ENCODE data around the gene RIOK2.
"Not testable (repeated sequence)": the region's sequence is repeated elsewhere in the genome, so short reads cannot be mapped to it uniquely, and the experiment has no call there.

Gene RIOK2

DNA sequence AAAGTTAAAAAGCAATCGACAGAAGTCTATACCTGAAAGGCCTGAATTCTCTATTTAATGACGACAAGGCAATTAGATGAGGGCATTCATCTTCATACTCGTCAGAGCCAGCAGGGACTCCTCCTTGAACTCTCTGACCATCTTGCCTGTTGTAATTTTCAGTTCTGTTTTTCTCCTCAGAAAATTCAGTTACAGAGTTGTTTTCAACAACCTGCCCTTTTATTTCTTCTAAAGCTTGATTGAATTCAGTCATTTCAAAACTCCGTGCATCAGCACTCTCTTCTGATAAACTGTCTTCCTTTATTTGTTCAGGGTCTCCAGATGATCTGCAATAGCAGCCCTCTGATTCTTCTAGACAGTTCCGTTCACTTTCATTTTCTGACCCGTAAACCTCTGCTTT lies 15.6 kb downstream of the RIOK2 start:
- DNase-seq (ENCODE audit: low read depth in 2 of 2): no peak

DNA sequence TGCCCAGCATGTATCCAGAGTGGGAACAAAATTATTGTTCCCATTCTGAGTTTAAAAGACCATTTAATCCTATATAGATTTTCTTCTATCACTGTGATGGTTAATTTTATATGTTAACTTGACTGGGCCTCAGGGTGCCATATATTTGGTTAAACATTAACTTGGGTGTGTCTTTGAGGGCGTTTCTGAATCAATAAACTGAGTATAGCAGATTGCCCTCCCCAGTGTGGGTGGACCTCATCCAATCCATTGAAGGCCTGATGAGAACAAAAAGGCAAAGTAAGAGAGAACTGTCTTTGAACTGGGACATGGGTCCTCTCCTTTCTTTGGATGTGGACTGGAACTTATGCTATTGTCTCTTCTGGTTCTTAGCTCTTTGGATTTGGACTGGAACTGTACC lies 17.3 kb downstream of the RIOK2 start:
- no peak for DNase-seq (ENCODE audit: low read depth in 2 of 2)

DNA sequence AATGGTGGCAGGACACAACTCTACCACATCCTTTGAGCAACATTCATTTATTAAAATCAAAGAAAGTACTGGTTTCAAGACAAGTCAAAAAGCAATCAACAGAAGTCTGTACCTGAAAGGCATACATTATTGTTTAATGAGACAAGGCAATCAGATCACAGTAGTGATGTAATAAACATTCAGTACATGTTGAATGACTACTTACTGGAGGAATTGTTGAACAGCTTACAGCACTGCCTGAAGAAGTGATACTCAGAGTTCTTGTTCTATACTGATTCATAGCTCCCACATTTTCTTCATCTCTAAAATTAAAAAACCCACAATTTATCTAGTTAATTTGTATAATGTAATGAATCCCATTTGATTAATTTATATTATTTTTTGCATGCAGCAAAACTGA lies 18.2 kb downstream of the RIOK2 start:
- DNase-seq (ENCODE audit: low read depth in 2 of 2): no peak

DNA sequence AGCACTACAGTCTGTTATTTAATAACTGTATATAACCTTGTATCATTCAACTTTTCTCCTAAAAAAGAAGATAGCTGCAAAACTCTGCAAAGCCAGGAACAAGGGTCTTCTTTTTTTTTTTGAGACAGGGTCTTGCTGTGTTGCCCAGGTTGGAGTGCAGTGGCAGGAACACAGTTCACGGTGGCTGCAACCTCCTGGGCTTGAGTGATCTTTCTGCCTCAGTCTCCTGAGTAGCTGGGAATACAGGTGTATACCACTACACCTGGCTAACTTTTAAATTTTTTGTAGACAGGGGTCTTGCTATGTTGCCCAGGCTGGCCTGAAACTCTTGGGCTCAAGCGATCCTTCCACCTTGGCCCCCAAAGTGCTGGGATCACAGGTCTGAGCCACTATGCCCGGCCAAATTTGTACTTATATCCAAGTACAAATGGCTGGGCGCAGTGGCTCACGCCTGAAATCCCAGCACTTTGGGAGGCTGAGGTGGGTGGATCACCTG lies 19.2 kb downstream of the RIOK2 start:
- DNase-seq (ENCODE audit: low read depth in 2 of 2): no peak

DNA sequence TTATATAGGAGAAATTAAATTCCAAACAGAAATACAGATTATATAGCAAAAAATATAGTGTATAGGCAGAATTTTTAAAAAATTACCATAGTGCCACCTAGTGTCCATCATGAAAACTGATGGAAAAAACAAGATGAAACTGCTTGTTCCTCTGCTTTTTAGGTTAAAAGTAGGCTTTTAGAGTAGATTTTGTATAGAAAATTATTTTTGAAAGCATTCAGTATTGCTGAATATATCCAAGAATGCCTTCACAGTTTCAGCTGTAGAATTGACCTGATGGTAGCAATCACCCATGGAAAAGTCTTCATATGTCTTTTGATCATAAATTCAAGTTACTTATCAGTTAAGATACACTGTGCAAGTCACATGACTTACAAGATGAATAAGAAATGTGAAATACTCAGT lies 19.7 kb downstream of the RIOK2 start:
- no peak for DNase-seq (ENCODE audit: low read depth in 2 of 2)

DNA sequence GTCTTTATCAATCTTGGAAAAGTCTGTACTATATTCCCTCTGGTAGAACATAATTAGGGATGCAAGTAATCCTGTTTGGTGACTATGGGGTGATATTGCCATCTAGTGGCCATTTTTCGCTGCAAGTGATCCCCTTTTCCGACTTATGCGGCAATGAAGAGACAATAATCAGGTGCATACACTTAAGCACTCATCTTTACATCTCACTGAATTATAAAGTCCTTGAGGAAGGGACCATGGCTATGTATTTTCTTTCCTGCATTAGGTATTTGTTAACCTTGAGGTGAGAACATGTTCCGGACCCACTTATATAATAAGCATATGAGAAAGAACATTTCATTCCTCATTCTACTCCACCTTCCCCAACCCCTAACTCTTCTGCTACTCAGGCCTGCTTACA lies 21.0 kb downstream of the RIOK2 start:
- peak; percentile 41 to 42 for DNase-seq (ENCODE audit: low read depth in 2 of 2)

DNA sequence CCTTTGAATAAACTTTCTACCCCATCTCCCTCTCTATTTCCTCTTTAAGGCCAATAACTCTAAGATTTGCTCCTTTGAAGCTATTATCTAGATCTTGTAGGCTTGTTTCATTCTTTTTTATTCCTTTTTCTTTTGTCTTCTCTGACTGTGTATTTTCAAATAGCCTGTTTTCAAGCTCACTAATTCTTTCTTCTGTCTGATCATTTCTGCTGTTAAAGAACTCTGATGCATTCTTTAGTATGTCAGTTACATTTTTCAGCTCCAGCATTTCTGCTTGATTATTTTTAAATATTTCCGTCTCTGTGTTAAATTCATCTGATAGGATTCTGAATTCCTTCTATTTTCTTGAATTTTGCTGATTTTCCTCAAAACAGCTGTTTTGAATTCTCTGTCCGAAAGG lies 25.4 kb downstream of the RIOK2 start:
- no peak for DNase-seq (ENCODE audit: low read depth in 2 of 2)

DNA sequence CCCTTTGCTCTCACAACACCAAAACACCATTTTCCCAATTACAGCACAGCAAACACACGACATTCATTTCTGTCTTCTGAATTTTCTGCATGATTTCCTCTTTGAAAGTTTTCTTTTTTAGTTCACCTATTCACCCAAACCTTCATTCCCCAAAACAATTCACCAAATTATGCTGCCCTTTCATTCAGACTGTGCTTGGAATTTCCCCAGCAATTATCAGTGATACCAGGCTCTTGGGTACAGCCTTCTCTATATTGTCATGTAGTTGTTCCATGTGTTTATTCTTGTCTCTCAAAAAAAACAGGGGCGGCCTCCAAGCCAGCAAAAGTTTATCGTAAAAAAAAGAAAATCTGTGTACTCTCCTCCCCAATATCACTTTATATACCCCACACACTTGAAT lies 31.7 kb downstream of the RIOK2 start:
- no peak for DNase-seq (ENCODE audit: low read depth in 2 of 2)

DNA sequence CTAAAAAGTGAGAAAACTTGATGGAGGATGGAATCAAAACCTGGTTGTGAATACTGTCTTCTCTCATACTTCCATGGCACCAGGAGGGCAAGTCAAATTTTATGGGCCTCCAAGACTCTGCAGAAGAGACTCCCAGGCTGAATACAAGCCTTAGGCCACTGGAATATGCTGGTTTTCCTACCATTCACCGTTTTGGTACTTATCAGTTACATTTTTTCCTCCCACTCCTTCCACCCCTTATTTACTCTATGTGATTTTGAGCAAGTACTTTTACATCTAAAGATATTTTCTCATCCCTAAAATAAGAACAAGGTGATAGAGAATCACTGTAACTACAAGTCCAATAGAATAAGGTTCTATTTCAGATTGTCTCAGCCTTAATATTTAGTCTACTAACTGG lies 32.6 kb downstream of the RIOK2 start:
- DNase-seq (ENCODE audit: low read depth in 2 of 2): no peak

DNA sequence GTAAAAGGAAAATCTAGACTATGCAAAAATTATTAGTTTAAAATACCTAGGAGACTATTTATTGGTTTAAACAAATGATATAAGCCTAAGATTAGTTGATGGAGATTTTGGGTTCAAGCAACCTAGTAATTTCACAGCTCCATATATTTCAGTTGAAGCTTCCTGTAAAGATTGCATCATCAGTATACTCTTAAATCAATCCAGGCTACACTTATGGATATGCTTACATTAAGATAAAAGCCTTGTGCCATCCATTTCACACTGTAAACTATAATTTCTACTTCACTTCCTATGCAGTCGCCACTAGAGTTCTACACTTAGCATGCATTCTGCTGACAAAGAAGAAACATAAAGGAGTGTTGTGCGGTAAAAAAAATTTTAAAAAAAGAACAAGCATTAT lies 33.3 kb downstream of the RIOK2 start:
- DNase-seq (ENCODE audit: low read depth in 2 of 2): no peak

DNA sequence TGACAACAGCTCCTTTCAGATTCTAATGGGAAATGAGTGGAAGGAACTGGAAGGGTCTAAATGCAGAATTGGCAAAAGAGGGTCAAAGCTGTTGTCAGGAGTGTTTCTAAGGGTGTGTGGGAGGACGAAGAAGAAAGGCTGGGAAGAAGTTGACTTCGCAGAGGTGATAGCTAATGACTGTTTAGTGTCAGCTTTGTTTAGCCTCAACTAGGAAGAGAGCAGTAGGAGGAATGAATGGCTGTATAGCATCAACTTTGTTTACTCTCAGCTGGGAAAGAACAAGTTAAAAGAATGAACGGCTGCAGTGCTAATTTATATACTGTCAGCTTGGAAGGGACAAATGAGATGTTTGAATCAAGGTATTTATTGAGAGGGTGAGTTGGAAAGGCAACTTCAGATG lies 34.8 kb downstream of the RIOK2 start:
- no peak for DNase-seq (ENCODE audit: low read depth in 2 of 2)

DNA sequence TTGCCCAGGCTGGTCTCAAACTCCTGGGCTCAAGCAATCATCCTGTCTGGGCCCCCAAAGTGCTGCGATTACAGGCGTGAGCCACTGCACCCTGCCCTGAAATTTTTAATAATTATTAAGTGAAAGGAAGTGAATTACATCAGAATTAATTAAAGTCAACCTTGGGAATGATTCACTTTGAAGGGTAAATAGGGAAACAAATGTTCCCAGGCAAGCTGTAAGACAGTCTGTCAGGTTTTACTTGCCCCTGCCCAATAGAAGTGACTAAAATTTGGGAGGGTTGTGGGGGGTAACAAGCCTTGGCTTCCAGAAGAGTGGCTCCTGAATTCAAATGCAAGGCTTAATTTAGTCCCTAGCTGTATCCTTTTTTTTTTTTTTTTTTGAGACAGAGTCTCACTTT lies 39.3 kb downstream of the RIOK2 start:
- no peak for DNase-seq (ENCODE audit: low read depth in 2 of 2)

DNA sequence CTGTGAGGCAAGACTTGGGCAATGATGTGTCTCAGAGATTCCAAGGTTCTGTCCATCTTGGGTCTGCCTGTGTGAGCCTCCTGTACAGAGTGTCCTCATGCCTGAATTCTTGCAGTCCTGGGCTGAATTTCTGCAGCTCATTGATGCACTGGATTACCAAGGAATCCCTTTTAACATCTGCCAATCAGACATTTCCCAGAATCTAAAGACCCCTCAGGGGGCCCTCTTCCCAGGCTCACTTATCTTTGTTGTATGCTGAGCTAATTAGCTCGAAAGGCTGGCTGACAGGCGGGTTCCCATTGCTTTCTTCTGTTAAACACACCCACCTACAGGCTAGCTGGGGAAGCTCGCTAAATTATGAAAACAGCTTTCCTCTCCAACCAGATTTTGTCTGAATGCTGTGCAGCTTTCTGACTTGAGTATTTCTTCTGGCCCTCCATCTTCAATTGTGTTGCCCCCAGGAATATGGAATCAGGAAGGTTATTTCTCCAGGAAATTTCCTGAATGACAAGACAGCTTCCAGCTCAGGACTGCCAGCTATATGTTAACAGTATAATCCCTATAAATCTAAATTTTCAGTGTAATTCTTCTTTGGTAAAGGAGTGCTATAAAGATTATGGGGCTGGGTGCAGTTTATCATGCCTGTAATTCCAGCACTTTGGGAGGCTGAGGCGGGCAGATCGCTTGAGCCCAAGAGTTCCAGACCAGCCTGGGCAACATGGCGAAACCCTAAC lies 40.4 kb downstream of the RIOK2 start, which contains the start of gene LIX1:
TSS of gene LIX1 (minus strand) at position 91 of the 734 bp plus-strand sequence. CDS start at position 56, 35 bp downstream.
- no peak for DNase-seq (ENCODE audit: low read depth in 2 of 2)

DNA sequence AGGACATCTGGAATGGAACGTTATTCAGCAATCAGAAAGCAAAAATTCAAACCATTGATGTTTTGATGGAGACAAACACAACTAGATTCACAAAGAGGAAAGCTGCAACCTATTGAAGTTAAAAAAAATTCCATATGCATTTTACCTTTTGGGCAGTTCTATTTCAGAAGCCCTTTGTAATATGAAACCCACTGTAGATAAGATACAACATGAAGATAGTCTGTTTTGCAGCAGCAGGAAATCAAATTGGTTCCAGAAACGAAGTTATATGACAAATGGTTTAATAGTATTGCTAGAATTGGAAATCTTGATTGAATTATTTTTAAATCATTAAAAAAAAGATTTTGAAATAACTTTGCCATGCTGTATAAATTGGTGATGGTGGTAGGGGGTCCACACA lies 41.5 kb downstream of the RIOK2 start:
- no peak for DNase-seq (ENCODE audit: low read depth in 2 of 2)

DNA sequence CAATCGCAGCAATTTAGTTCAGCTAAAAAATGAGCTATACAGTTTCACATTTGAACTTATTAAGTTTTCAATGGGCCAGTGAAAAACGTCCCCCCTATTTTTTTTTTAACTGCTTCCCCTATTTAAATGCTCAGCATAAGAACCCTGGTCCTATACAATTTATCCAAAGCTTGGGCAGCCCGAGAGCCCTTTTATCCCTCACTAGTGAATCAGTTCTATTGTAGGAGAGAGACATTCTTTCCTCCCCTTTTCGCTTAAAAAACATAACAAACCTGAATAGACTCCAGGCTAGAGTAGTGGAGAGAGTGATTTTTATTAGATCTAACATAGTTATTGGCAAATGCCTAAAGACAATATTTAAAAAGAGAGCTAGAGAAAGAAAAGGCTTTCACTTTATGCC lies 42.0 kb downstream of the RIOK2 start:
- DNase-seq (ENCODE audit: low read depth in 2 of 2): no peak

DNA sequence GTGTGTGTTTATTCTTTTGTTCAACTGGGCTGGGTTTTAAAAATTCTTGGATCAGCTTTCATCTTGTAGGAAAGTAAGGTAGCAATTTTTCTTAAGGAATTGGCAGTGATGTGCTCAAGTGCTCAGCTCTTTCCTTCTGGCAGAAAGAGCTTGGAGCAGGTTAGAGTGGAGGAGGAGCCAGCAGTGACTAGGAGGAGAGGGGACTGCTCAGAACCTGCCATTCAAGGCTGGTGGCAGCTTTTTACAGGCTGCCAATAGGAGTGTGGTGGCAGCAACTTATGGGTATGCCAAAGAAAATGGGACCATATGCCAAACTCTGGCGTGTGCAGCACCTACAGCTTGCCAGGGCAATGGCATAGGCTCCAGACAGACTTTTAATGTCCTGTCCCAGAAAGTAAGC lies 42.8 kb downstream of the RIOK2 start:
- not testable (repeated sequence) for DNase-seq (ENCODE audit: low read depth in 2 of 2)

DNA sequence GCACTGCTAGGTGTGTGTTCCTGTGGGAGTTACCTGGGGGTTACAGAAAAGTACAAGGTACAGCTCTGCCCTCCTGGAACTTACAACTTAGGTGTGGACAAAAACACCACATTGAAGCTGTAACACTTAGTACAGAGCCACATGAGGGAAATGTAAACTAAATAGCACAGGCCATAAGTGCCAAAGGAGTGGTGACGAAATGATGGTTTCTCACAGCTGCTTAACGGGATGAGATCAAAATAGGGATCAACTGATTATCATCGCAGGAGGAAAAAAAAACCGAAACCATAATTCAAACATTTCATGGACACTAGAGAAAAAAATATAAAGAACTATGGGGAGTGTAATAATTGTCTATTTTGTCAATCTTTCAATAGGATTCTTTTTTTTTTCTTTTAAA lies 46.6 kb downstream of the RIOK2 start:
- DNase-seq (ENCODE audit: low read depth in 2 of 2): no peak

DNA sequence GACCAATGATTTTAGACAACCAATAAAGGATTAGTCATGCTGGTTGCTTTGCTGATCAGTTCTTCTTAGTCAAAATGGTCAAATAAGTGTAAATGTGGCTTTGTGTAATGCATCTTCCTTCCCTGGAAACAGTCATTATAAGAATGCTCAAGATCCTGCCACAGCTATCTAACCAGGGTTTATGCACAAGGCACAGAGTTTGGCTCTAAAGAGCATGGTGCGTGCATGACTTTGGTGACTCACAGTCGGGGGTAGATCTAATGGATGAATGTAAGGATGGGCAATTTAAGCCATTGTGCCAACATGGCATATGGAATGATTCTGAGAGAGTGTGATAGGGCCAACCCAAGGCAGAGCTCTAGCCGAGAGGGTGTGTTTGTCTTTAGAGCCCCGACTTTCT lies 47.2 kb downstream of the RIOK2 start:
- DNase-seq (ENCODE audit: low read depth in 2 of 2): no peak

DNA sequence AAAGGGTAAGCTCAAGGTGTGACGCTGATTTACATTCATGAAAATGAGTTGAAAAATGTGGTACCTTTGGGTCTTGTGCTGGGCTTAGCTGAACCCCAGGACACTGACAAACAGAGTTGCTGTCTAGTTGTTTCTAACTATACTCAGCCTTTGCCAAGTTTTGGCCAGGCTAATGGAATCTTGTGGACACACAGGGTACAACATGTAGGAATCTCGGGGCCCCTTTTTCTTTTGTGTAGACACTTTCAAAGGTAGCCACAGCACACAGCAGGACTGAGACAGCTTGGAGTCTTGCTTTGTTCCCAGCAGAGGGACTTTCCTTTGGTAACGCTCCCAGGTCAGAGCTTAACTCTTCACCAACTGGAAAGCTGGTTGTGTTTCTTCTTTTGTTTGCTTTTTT lies 48.4 kb downstream of the RIOK2 start:
- DNase-seq (ENCODE audit: low read depth in 2 of 2): no peak

DNA sequence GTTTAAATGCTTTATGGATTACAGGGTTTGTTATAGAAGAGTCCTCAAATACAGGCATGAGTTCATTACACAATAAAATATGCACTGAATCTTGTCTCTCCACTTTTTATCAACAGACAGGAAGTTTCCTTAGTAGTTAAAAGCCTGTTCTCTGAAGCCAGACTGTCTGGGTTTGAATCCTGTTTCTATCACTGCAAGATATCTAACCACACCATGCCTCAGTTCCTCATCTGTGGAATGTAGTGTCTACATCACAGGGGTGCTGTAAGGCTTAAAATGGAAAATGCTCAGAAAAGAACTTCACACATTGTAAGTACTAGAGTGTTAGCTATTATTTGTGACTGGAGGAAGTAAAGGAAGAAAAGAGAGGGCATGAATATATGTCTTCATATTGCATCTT lies 49.9 kb downstream of the RIOK2 start:
- DNase-seq (ENCODE audit: low read depth in 2 of 2): no peak

DNA sequence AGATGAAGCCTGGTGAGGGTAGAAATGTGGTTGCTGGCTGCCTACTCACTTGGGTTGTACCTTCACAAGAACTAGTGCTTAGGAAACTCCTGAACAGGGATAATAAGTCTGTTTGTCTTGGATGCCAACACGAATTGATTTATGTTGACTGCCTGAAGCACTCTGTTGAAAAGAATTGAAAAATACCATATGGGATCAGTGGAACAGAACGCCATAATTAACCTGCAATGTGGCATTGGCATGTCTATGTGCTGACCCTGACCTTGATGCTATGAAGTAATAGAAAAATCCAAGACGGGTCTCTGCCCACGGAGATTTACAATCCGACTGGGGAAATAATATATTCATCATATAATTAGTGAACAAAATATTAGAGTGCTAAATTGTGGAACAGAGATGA lies 51.1 kb downstream of the RIOK2 start:
- DNase-seq (ENCODE audit: low read depth in 2 of 2): no peak

DNA sequence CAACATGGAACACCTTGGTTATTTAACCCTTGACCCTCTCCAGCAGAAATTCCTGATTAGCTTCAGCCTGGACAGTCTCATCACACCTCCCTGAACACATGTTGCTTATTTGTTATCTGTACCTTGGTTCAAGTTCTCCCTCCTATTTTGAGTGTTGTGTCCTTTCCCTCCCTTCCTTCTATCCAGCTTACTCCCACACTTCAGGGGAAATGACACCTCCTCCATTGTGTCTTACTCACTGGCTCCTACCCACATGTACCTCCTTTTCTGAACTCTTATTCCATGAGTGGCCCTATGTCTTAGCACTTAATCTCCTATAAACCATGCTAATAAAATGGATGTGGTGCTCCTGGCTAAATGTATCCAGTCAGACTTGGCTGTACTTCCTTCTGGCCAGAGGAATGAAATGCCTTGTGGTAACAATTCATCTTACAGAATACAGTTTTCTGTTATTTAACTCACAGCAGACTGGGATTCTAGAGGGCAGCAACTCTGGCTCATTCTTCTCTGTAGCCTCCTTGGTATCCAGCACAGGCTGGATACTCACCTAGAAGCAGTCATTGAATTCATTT lies 51.8 kb downstream of the RIOK2 start:
- no peak for DNase-seq (ENCODE audit: low read depth in 2 of 2)

DNA sequence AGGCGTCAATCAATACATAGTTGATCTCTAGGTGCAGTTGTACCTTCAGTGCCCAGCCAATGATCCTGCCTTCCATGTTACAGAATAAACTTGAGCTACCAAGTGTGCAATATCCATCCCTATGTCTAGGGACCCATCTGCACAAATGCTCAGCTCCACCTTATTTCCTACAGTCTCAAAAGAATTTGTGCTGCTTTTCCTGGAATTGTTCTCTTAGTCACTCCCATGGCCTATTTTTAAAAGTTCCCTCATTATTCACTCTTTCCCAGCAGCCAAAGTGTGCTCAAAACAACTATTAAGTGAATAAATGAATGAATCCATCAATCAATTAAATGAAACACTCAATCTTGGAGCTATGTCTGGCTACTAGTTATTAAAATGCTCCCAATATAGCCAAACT lies 55.3 kb downstream of the RIOK2 start:
- DNase-seq (ENCODE audit: low read depth in 2 of 2): no peak
